ENCODE measurements around the gene RAD18.

Gene RAD18

DNA sequence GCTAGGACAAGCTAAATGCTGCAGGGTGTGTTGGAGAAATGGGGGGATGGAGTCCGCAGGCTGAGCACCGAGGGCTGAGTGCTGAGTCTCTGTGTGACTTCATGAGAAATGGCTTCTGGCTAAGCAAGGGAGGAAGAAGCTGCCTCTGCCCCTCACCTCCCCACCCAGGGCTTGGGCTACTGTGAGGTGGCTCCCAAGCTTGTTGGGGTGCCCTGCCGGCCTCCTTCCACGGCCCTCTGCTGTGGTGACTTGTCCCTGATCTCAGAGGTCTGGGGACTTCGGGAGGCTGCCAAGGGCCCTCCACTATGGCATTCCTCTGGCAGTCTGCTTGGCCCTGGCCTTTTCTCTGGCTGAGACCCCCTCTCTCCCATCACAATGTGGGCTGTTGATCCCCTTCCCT, 30.1 kb upstream of the RAD18 start:
- TF ChIP-seq CTCF (IDR thresholded peaks at IDR 0.05; ENCODE audit: insufficient read depth, low read length, poor library complexity, severe bottlenecking) = no peak
- H3K36me3 ChIP-seq (ENCODE audit: control insufficient read depth, insufficient read depth, low read length) = no peaks in the 10 kb centered on the region; the same call in 1 of the 2 replicates
- H3K27me3 ChIP-seq (replicated peaks; ENCODE audit: control insufficient read depth, insufficient read depth, low read length) = no peaks in the 10 kb centered on the region; the same call in 1 of the 2 replicates
- no peak overlapping the region for H3K4me3 ChIP-seq (replicated peaks; ENCODE audit: low read depth, low read length)
- DNase-seq (ENCODE audit: extremely low read depth, insufficient read length) = no peak

GRCh38 chr3:8992854-8993253, 29.6 kb upstream of the RAD18 start:
- no peak for DNase-seq (ENCODE audit: extremely low read depth, insufficient read length)
- Histone ChIP-seq H3K4me3 (replicated peaks; ENCODE audit: low read depth, low read length) (no peak overlapping the region), H3K36me3 (ENCODE audit: control insufficient read depth, insufficient read depth, low read length) (no peaks in the 10 kb centered on the region; the same call in 1 of the 2 replicates), H3K27me3 (replicated peaks; ENCODE audit: control insufficient read depth, insufficient read depth, low read length) (no peaks in the 10 kb centered on the region; the same call in 1 of the 2 replicates)
- no peak for TF ChIP-seq CTCF (IDR thresholded peaks at IDR 0.05; ENCODE audit: insufficient read depth, low read length, poor library complexity, severe bottlenecking)

DNA sequence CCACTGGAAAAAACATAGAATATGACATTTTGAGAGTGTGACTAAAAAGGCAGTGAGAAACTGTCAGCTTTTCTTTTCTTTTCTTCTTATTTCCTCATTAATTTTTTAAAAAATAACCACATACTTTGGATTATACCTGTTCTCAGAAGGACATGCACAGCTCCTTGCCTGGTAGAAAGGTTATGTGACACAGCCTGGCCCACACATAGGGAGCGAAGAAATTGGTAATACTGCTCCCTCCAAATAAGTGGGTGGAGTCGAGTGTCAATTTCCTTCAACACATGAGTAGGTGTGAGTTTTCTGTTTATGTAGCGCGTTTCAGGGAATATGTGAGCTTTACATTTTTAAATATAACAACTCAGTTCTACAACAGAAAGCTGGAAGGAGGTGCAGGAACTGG, 28.9 kb upstream of the RAD18 start:
- DNase-seq (ENCODE audit: extremely low read depth, insufficient read length) = no peak
- Histone ChIP-seq H3K36me3 (ENCODE audit: control insufficient read depth, insufficient read depth, low read length) (no peaks in the 10 kb centered on the region; the same call in 1 of the 2 replicates), H3K27me3 (replicated peaks; ENCODE audit: control insufficient read depth, insufficient read depth, low read length) (no peaks in the 10 kb centered on the region; the same call in 1 of the 2 replicates), H3K4me3 (replicated peaks; ENCODE audit: low read depth, low read length) (no peak overlapping the region)
- no peak for TF ChIP-seq CTCF (IDR thresholded peaks at IDR 0.05; ENCODE audit: insufficient read depth, low read length, poor library complexity, severe bottlenecking)

- DNase-seq (ENCODE audit: extremely low read depth, insufficient read length) = no peak
- H3K4me3 ChIP-seq (replicated peaks; ENCODE audit: low read depth, low read length) = no peak overlapping the region
- no peak for TF ChIP-seq CTCF (IDR thresholded peaks at IDR 0.05; ENCODE audit: insufficient read depth, low read length, poor library complexity, severe bottlenecking)
- H3K27me3 ChIP-seq (replicated peaks; ENCODE audit: control insufficient read depth, insufficient read depth, low read length) = no peaks in the 10 kb centered on the region; the same call in 1 of the 2 replicates
- no peaks in the 10 kb centered on the region; the same call in 1 of the 2 replicates for H3K36me3 ChIP-seq (ENCODE audit: control insufficient read depth, insufficient read depth, low read length)
These were observed 27.3 kb upstream of the RAD18 start for GRCh38 chr3:8990266-8991215.

GRCh38 chr3:8988791-8989558, 25.7 kb upstream of the RAD18 start:
- no peak for DNase-seq (ENCODE audit: extremely low read depth, insufficient read length)
- Histone ChIP-seq H3K36me3 (ENCODE audit: control insufficient read depth, insufficient read depth, low read length) (no peaks in the 10 kb centered on the region), H3K27me3 (replicated peaks; ENCODE audit: control insufficient read depth, insufficient read depth, low read length) (no peaks in the 10 kb centered on the region; the same call in 1 of the 2 replicates), H3K4me3 (replicated peaks; ENCODE audit: low read depth, low read length) (no peak overlapping the region)
- TF ChIP-seq CTCF (IDR thresholded peaks at IDR 0.05; ENCODE audit: insufficient read depth, low read length, poor library complexity, severe bottlenecking) = no peak
